BLaER1 (cell line): Measurements from ENCODE around the gene TBPL1.
A peak's percentile ranks its signal among the peaks of the same experiment; 100 is the strongest.

Source experiments
- H3K27ac ChIP-seq: shearing (Covaris generic); formaldehyde crosslinking; 2 replicates; pipeline ENCODE4 v1.8.1; 2022
- H3K27me3 ChIP-seq: shearing (Covaris generic); formaldehyde crosslinking; 2 replicates; pipeline ENCODE4 v1.8.1; 2022
- H3K36me3 ChIP-seq: shearing (Covaris generic); formaldehyde crosslinking; 2 replicates; pipeline ENCODE4 v1.8.1; 2022
- H3K4me1 ChIP-seq: shearing (Covaris generic); formaldehyde crosslinking; 2 replicates; pipeline ENCODE4 v1.8.1; 2022
- H3K4me2 ChIP-seq: shearing (Covaris generic); formaldehyde crosslinking; 2 replicates; pipeline ENCODE4 v1.8.1; 2022
- H3K4me3 ChIP-seq: shearing (Covaris generic); formaldehyde crosslinking; 2 replicates; pipeline ENCODE4 v1.8.1; 2022
- H3K9ac ChIP-seq: shearing (Covaris generic); formaldehyde crosslinking; 2 replicates; pipeline ENCODE4 v1.8.1; 2022
- H3K9me3 ChIP-seq: shearing (Covaris generic); formaldehyde crosslinking; 2 replicates; pipeline ENCODE4 v1.8.1; 2022
- H4K20me1 ChIP-seq: shearing (Covaris generic); formaldehyde crosslinking; 2 replicates; pipeline ENCODE4 v1.8.1; 2022
- Cebpa-rat ChIP-seq: shearing (Covaris generic); IDR thresholded peaks from 2 replicates; pipeline ENCODE4 v1.8.1; 2022

TBPL1 gene

GRCh38 chr6:134004714-134005113, 51.7 kb downstream of the TBPL1 start:
- Histone ChIP-seq H3K9me3 (0 out of 2 replicates have a peak, but pooled peaks cover 5% of the 10 kb centered on the region), H3K27ac (no peak overlapping the region), H4K20me1 (no peaks in the 10 kb centered on the region), H3K4me2 (no peak overlapping the region), H3K4me1 (peaks cover 23% of the 10 kb centered on the region), H3K9ac (no peak overlapping the region), H3K27me3 (no peaks in the 10 kb centered on the region), H3K4me3 (no peak overlapping the region), H3K36me3 (no peaks in the 10 kb centered on the region)
- TF ChIP-seq Cebpa-rat, result no peak

GRCh38 chr6:134005800-134006199, 52.8 kb downstream of the TBPL1 start:
- Histone ChIP-seq H3K27me3 (no peaks in the 10 kb centered on the region), H3K4me2 (no peak overlapping the region), H3K9ac (no peak overlapping the region), H3K9me3 (0 out of 2 replicates have a peak, but pooled peaks cover 5% of the 10 kb centered on the region), H4K20me1 (no peaks in the 10 kb centered on the region), H3K4me1 (peaks cover 23% of the 10 kb centered on the region), H3K36me3 (no peaks in the 10 kb centered on the region), H3K27ac (no peak overlapping the region), H3K4me3 (no peak overlapping the region)
- no peak for TF ChIP-seq Cebpa-rat

- Histone ChIP-seq H4K20me1 (no peaks in the 10 kb centered on the region), H3K9ac (no peak overlapping the region), H3K4me1 (peaks cover 19% of the 10 kb centered on the region), H3K4me3 (no peak overlapping the region), H3K36me3 (no peaks in the 10 kb centered on the region), H3K4me2 (no peak overlapping the region), H3K27ac (no peak overlapping the region), H3K9me3 (0 out of 2 replicates have a peak, but pooled peaks cover 5% of the 10 kb centered on the region), H3K27me3 (no peaks in the 10 kb centered on the region)
- TF ChIP-seq Cebpa-rat, result no peak
These were observed 54.1 kb downstream of the TBPL1 start for GRCh38 chr6:134007077-134007476.

- no peaks in the 10 kb centered on the region for H4K20me1 ChIP-seq
- no peak for TF ChIP-seq Cebpa-rat
- H3K4me1 ChIP-seq, result no peaks in the 10 kb centered on the region
- no peak overlapping the region for H3K27ac ChIP-seq
- H3K27me3 ChIP-seq, result no peaks in the 10 kb centered on the region
- H3K9me3 ChIP-seq, result 0 out of 2 replicates have a peak, but pooled peaks cover 5% of the 10 kb centered on the region
- H3K4me2 ChIP-seq, result no peak overlapping the region
- no peaks in the 10 kb centered on the region for H3K36me3 ChIP-seq
- H3K4me3 ChIP-seq, result no peak overlapping the region
- no peak overlapping the region for H3K9ac ChIP-seq
These were observed 56.9 kb downstream of the TBPL1 start for GRCh38 chr6:134009876-134010275.

- H3K36me3 ChIP-seq, result no peaks in the 10 kb centered on the region
- 0 out of 2 replicates have a peak, but pooled peaks have one; percentile 13 for TF ChIP-seq Cebpa-rat
These were observed 57.4 kb downstream of the TBPL1 start for GRCh38 chr6:134010400-134010799.

DNA sequence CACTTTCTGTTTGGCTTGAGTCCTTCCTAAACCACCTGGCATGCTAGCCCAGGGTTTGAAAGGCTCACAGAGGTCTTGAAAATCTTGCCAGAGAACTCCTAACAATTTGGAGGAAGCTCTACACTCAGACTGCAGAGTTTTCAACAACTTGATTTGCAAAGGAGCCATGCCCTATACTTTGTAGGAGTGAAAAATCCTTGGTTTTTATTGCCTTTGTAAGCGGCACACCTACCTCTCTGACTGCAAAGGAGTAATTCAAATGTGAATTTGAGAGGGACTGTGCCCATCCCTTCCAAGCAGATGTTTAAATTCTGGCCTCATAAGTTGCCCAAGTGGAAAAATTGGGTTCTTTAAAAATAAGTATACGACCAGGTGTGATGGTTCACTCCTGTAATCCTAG, 58.0 kb downstream of the TBPL1 start:
- H3K4me2 ChIP-seq, result no peak overlapping the region
- H3K27ac ChIP-seq, result no peak overlapping the region
- no peaks in the 10 kb centered on the region for H3K4me1 ChIP-seq
- H3K9ac ChIP-seq, result no peak overlapping the region
- 0 out of 2 replicates have a peak, but pooled peaks cover 5% of the 10 kb centered on the region for H3K9me3 ChIP-seq
- H3K4me3 ChIP-seq, result no peak overlapping the region
- no peak for TF ChIP-seq Cebpa-rat
- no peaks in the 10 kb centered on the region for H3K36me3 ChIP-seq
- no peaks in the 10 kb centered on the region for H3K27me3 ChIP-seq
- H4K20me1 ChIP-seq, result no peaks in the 10 kb centered on the region

More at GRCh38 chr6:134010400-134010799, 57.4 kb downstream of the TBPL1 start:
- Histone ChIP-seq H3K4me3 (no peak overlapping the region), H3K9me3 (0 out of 2 replicates have a peak, but pooled peaks cover 5% of the 10 kb centered on the region), H3K4me1 (no peaks in the 10 kb centered on the region), H3K27ac (no peak overlapping the region), H4K20me1 (no peaks in the 10 kb centered on the region), H3K27me3 (no peaks in the 10 kb centered on the region), H3K9ac (no peak overlapping the region), H3K4me2 (no peak overlapping the region)

- no peaks in the 10 kb centered on the region for H3K4me1 ChIP-seq
- no peak overlapping the region for H3K4me3 ChIP-seq
- no peaks in the 10 kb centered on the region for H3K27me3 ChIP-seq
- H4K20me1 ChIP-seq, result no peaks in the 10 kb centered on the region
- H3K9ac ChIP-seq, result no peak overlapping the region
- H3K36me3 ChIP-seq, result no peaks in the 10 kb centered on the region
- H3K27ac ChIP-seq, result no peak overlapping the region
- no peak for TF ChIP-seq Cebpa-rat
- no peak overlapping the region for H3K4me2 ChIP-seq
- no peaks in the 10 kb centered on the region for H3K9me3 ChIP-seq
These were observed 61.6 kb downstream of the TBPL1 start for GRCh38 chr6:134014588-134015137.

GRCh38 chr6:134015719-134016557, 62.9 kb downstream of the TBPL1 start:
- no peak overlapping the region for H3K27ac ChIP-seq
- no peaks in the 10 kb centered on the region for H3K9me3 ChIP-seq
- TF ChIP-seq Cebpa-rat, result no peak
- H4K20me1 ChIP-seq, result no peaks in the 10 kb centered on the region
- H3K36me3 ChIP-seq, result no peaks in the 10 kb centered on the region
- no peak overlapping the region for H3K9ac ChIP-seq
- H3K4me3 ChIP-seq, result no peak overlapping the region
- H3K27me3 ChIP-seq, result no peaks in the 10 kb centered on the region
- H3K4me1 ChIP-seq, result no peaks in the 10 kb centered on the region
- H3K4me2 ChIP-seq, result no peak overlapping the region

GRCh38 chr6:134016558-134016814, 63.5 kb downstream of the TBPL1 start:
- Histone ChIP-seq H3K4me2 (no peak overlapping the region), H3K36me3 (no peaks in the 10 kb centered on the region), H3K4me1 (0 out of 2 replicates have a peak, but pooled peaks cover 2% of the 10 kb centered on the region), H3K9me3 (no peaks in the 10 kb centered on the region), H3K27ac (no peak overlapping the region), H4K20me1 (no peaks in the 10 kb centered on the region), H3K27me3 (no peaks in the 10 kb centered on the region), H3K9ac (no peak overlapping the region), H3K4me3 (no peak overlapping the region)
- no peak for TF ChIP-seq Cebpa-rat

DNA sequence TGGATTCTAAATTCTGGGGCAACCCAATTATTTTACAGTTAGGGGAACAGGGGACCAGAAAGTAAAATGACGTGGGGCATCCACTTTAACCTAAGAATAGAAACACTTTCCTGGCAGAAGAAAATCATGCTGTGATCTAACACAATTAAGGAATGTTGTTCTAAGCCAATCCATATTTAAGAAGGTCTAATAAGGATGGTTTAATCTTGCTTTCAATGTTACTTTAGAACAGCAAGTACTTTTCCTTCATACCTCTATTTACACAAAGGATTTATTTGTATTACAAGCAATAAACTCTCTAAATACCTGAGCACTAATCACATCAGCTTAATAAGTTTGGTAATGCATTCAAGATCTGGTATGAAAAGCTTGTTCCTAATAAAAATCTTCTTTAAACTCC, 67.0 kb downstream of the TBPL1 start:
- Histone ChIP-seq H3K27me3 (no peaks in the 10 kb centered on the region), H3K4me1 (peaks cover 8% of the 10 kb centered on the region), H3K4me2 (no peak overlapping the region), H3K36me3 (no peaks in the 10 kb centered on the region), H4K20me1 (no peaks in the 10 kb centered on the region), H3K27ac (no peak overlapping the region), H3K9me3 (no peaks in the 10 kb centered on the region), H3K9ac (no peak overlapping the region), H3K4me3 (no peak overlapping the region)
- no peak for TF ChIP-seq Cebpa-rat
